GM12801 (cell line): Measurements from ENCODE around the gene MET.

Experiments
- TF ChIP-seq, protein P1 (sequence below): IDR thresholded peaks from one replicate; pipeline ENCODE4 v1.5.1; 2011; ENCODE audit warnings: control low read depth; ENCODE audit not compliant: insufficient read length; ENCODE audit errors: extremely low read depth

MET gene

DNA sequence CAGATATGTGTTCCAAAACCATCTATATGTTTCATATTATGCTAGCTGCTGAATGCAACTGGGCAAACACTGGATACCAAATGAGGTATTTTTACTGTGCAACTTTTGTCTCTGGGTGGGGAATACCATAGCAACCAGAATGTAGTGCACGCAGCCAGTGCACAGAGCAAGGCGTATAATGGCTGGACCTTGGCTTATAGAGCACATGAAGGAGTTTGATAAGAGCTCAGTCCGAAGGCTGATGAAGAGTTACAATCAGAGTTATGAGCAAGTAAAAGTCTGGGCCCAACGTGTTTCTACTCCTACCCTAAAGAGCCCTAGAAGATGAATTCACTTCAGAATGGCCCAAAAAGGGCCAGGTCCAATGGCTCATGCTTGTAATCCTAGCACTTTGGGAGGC lies 82.2 kb downstream of the MET start:
- TF ChIP-seq, protein P1, sequence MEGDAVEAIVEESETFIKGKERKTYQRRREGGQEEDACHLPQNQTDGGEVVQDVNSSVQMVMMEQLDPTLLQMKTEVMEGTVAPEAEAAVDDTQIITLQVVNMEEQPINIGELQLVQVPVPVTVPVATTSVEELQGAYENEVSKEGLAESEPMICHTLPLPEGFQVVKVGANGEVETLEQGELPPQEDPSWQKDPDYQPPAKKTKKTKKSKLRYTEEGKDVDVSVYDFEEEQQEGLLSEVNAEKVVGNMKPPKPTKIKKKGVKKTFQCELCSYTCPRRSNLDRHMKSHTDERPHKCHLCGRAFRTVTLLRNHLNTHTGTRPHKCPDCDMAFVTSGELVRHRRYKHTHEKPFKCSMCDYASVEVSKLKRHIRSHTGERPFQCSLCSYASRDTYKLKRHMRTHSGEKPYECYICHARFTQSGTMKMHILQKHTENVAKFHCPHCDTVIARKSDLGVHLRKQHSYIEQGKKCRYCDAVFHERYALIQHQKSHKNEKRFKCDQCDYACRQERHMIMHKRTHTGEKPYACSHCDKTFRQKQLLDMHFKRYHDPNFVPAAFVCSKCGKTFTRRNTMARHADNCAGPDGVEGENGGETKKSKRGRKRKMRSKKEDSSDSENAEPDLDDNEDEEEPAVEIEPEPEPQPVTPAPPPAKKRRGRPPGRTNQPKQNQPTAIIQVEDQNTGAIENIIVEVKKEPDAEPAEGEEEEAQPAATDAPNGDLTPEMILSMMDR = no peak

DNA sequence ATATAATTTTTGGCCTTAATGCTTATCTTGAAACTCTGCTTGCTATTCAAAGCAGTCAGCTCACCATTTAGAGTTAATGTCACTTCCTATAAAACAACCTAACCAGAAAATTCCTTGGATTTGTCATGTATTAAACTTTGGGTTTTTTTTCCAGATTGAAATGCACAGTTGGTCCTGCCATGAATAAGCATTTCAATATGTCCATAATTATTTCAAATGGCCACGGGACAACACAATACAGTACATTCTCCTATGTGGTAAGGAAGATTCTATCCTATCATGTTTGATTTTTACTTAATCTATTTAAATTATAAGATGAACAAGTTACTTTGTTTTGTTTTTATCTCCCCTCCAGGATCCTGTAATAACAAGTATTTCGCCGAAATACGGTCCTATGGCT lies 85.3 kb downstream of the MET start:
- TF ChIP-seq, protein P1 = no peak

DNA sequence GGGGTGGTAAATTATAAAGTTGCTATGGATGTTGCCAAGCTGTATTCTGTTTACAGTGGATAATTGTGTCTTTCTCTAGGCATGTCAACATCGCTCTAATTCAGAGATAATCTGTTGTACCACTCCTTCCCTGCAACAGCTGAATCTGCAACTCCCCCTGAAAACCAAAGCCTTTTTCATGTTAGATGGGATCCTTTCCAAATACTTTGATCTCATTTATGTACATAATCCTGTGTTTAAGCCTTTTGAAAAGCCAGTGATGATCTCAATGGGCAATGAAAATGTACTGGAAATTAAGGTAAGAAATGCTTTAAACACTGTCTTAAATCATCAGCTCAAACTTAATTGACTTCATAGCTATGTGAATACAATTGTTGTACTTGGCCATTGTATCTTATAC lies 91.0 kb downstream of the MET start:
- TF ChIP-seq, protein P1 = no peak

DNA sequence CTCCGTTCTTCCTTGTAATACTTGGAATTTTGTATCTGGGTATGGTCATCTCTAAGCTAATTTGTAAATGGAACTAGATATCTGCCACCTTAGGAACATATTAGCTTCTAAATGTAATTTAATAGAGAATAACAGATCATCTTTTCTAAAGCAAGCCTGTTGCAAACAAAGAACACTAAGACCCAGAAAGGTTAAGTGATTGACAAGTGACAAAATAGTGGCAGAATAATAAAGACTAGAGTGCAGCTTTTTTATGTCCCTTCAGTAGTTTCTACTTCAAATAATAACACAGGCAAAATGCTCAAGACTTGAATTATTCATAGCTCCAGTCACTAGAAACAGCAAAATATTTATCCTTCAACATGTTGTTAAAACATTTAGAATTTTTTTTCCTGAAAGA lies 91.7 kb downstream of the MET start:
- TF ChIP-seq, protein P1 = no peak

DNA sequence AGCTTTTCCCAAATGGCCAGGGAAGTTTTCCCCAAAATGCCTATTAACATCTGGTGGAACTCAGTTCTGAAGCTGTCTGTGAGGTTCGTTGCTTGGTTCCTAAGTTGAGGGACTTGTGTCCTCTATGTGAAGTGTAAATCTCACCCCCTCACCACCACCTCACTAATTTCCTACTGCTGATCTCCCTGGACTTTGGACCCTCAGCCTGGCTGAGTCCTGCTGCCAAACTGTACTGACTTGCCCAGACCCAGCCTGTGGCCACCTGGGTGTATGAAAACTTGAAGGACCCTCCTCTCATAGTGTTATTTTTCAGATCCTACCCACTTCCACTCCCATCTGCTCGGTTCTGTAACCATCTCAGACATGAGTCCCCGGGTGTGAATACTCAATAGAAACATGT lies 94.9 kb downstream of the MET start:
- TF ChIP-seq, protein P1 = no peak

DNA sequence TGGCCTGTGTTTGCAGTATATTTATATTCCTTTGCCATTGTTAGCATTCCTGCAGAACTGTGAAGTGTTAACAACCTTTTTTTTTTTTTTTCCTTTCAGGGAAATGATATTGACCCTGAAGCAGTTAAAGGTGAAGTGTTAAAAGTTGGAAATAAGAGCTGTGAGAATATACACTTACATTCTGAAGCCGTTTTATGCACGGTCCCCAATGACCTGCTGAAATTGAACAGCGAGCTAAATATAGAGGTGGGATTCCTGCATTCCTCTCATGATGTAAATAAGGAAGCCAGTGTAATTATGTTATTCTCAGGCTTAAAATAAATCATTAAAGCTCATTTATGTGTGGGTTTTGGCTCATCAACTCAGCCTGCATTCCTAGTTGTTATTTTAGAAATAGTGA lies 97.5 kb downstream of the MET start:
- TF ChIP-seq, protein P1 = no peak

DNA sequence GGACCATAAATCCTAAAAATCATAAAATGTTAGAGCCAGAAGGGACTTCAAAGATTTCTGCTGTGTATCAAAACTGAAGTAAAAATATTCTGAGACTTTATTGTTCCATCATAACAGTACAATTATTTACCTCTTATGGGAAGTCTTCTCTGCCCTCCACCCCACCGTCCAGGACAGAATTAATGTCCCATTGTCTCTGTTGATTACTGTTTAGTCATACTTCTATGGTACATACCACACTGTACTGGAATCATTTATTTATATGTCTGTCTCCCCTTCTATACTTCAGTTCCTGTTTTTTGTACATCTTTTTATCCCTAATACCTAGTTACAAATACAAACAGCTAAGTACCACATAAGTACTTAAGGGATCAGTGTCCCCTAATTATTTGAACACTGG lies 98.9 kb downstream of the MET start:
- TF ChIP-seq, protein P1 = no peak

DNA sequence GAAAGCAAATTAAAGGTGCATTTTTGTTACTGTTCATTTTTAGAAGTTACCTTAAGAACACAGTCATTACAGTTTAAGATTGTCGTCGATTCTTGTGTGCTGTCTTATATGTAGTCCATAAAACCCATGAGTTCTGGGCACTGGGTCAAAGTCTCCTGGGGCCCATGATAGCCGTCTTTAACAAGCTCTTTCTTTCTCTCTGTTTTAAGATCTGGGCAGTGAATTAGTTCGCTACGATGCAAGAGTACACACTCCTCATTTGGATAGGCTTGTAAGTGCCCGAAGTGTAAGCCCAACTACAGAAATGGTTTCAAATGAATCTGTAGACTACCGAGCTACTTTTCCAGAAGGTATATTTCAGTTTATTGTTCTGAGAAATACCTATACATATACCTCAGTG lies 99.6 kb downstream of the MET start:
- TF ChIP-seq, protein P1 = no peak
